Caco-2 (cell line): ENCODE data around the gene KCNQ5. TPM values are rescaled to one million over a fixed set of nuclear protein-coding genes. Genes with fewer than 3 reads are reported as not detected.

Experiments used
- BruUV-seq: library from RNA; stranded (reverse); fragments of 400-500 nt; replicated peaks from 2 replicates; lab custom pipeline; 2021; lab: Mats Ljungman, UMichigan
- CTCF ChIA-PET: fragments of 300-600 bp; sonication (Branson Sonifier 250); formaldehyde crosslinking; loops from one replicate; lab custom pipeline; 2022; ENCODE audit warnings: antibody characterized with exemption; lab: Charles Lee
- POLR2A ChIA-PET: fragments of 300-600 bp; sonication (Branson Sonifier 250); formaldehyde crosslinking; loops from one replicate; lab custom pipeline; 2022; ENCODE audit warnings: antibody characterized with exemption; lab: Charles Lee
- DNase-seq, 2 experiments: peaks; one replicate each; pipeline versions ENCODE4 v3.0.0 to v3.0.0-alpha.2; 2020 to 2022
- H3K27me3 ChIP-seq: replicated peaks from 2 replicates; pipeline ENCODE4 v1.6.0; 2011; ENCODE audit warnings: low read length; ENCODE audit not compliant: control insufficient read depth, insufficient read depth
- H3K36me3 ChIP-seq: 2 replicates; pipeline ENCODE4 v1.5.1; 2011; ENCODE audit warnings: low read length; ENCODE audit not compliant: control insufficient read depth, insufficient read depth
- H3K4me1 ChIP-seq: fragments of 250-450 bp; sonication (Bioruptor Pico); 2 replicates; pipeline ENCODE4 v1.5.1; 2020; ENCODE audit warnings: mild to moderate bottlenecking
- H3K4me3 ChIP-seq: 2 replicates; pipeline ENCODE4 v1.5.1; 2011; ENCODE audit warnings: low read depth, mild to moderate bottlenecking, control low read depth, low read length
- H3K9me3 ChIP-seq: fragments of 250-450 bp; sonication (Bioruptor Pico); 2 replicates; pipeline ENCODE4 v1.5.1; 2020; ENCODE audit warnings: mild to moderate bottlenecking, moderate library complexity
- H3K27ac Mint-ChIP-seq: one replicate; pipeline ENCODE4 v1.8.0; 2022; ENCODE audit warnings: mixed read lengths; ENCODE audit not compliant: unreplicated experiment
- H3K27me3 Mint-ChIP-seq: one replicate; pipeline ENCODE4 v1.8.0; 2022; ENCODE audit warnings: mixed read lengths; ENCODE audit not compliant: insufficient read depth, unreplicated experiment
- H3K36me3 Mint-ChIP-seq: one replicate; pipeline ENCODE4 v1.8.0; 2022; ENCODE audit warnings: mild to moderate bottlenecking, mixed read lengths; ENCODE audit not compliant: insufficient read depth, unreplicated experiment
- H3K4me1 Mint-ChIP-seq: one replicate; pipeline ENCODE4 v1.8.0; 2022; ENCODE audit warnings: low read depth, mixed read lengths; ENCODE audit not compliant: unreplicated experiment
- H3K4me3 Mint-ChIP-seq: one replicate; pipeline ENCODE4 v1.8.0; 2022; ENCODE audit warnings: mild to moderate bottlenecking, moderate library complexity, mixed read lengths; ENCODE audit not compliant: unreplicated experiment
- H3K9me3 Mint-ChIP-seq: one replicate; pipeline ENCODE4 v1.8.0; 2022; ENCODE audit warnings: mixed read lengths; ENCODE audit not compliant: unreplicated experiment
- CTCF ChIP-seq, 2 experiments: fragments of 200-600 bp in 1 of 2; IDR thresholded peaks; 1 replicate in 1 of 2; 2 replicates in 1 of 2; pipeline versions ENCODE4 v1.5.1 to v1.8.0; 2011 to 2022; ENCODE audit warnings: antibody characterized with exemption in 1 of 2, control low read depth in 1 of 2, inconsistent platforms in 1 of 2, low read depth in 1 of 2, low read length in 1 of 2, mild to moderate bottlenecking in 1 of 2, moderate library complexity in 1 of 2; ENCODE audit not compliant: insufficient read depth in 1 of 2, severe bottlenecking in 1 of 2, unreplicated experiment in 1 of 2
- intact Hi-C: fragments of 100-400 bp; cut with micrococcal nuclease; formaldehyde crosslinking; loops from one replicate; pipeline ENCODE4 v1.10.0; 2022; ENCODE audit not compliant: unreplicated experiment
- total RNA-seq: library from RNA; stranded (reverse); gene quantifications from 2 replicates; pipeline ENCODE4 v1.2.3, GENCODE V29; 2022

KCNQ5 gene
- total RNA-seq, 1 experiment from 2014 or later: 0.20 TPM

GRCh38 chr6:72984981-72985665 is 363.3 kb downstream of the KCNQ5 start:
- no peaks in the 10 kb centered on the region for H3K27me3 ChIP-seq
- BruUV-seq: no TSS peak
- Mint-ChIP-seq H3K9me3 (peaks cover 29% of the 10 kb centered on the region), H3K4me3 (no peak overlapping the region), H3K4me1 (no peaks in the 10 kb centered on the region), H3K27ac (no peak overlapping the region), H3K27me3 (no peaks in the 10 kb centered on the region), H3K36me3 (no peaks in the 10 kb centered on the region)
- no peak overlapping the region for H3K4me3 ChIP-seq
- DNase-seq: no peak
- no peaks in the 10 kb centered on the region for H3K4me1 ChIP-seq
- no peak for TF ChIP-seq CTCF (IDR thresholded peaks at IDR 0.05; ENCODE audit: insufficient read depth in 1 of 2, low read depth in 1 of 2, low read length in 1 of 2, severe bottlenecking in 1 of 2, unreplicated experiment in 1 of 2)
- no peaks in the 10 kb centered on the region for H3K36me3 ChIP-seq
- H3K9me3 ChIP-seq: no peaks in the 10 kb centered on the region
- CTCF ChIA-PET: interaction anchor here (0.6 kb wide), 1 partner anchor 295 kb away, joined by 3 read pairs; no protein-coding TSS in a partner anchor
- intact Hi-C loops: no loop called here
- POLR2A ChIA-PET: no interaction called here

GRCh38 chr6:72987301-72987700 is 365.4 kb downstream of the KCNQ5 start:
- DNase-seq: no peak
- H3K27me3 Mint-ChIP-seq: no peaks in the 10 kb centered on the region
- H3K27ac Mint-ChIP-seq: no peak overlapping the region
- H3K4me1 Mint-ChIP-seq: no peaks in the 10 kb centered on the region
- Histone ChIP-seq H3K9me3 (no peaks in the 10 kb centered on the region), H3K4me3 (no peak overlapping the region), H3K27me3 (no peaks in the 10 kb centered on the region), H3K36me3 (no peaks in the 10 kb centered on the region), H3K4me1 (no peaks in the 10 kb centered on the region)
- ChIA-PET CTCF (no interaction called here), POLR2A (no interaction called here)
- no peaks in the 10 kb centered on the region for H3K36me3 Mint-ChIP-seq
- no TSS peak for BruUV-seq
- TF ChIP-seq CTCF (IDR thresholded peaks at IDR 0.05; ENCODE audit: insufficient read depth in 1 of 2, low read depth in 1 of 2, low read length in 1 of 2, severe bottlenecking in 1 of 2, unreplicated experiment in 1 of 2): no peak
- intact Hi-C loops: no loop called here
- peaks cover 24% of the 10 kb centered on the region for H3K9me3 Mint-ChIP-seq
- no peak overlapping the region for H3K4me3 Mint-ChIP-seq

GRCh38 chr6:72999995-73000394 is 378.1 kb downstream of the KCNQ5 start:
- Mint-ChIP-seq H3K27ac (no peak overlapping the region), H3K4me3 (no peak overlapping the region), H3K36me3 (no peaks in the 10 kb centered on the region), H3K27me3 (peaks cover 3% of the 10 kb centered on the region), H3K4me1 (no peaks in the 10 kb centered on the region), H3K9me3 (no peaks in the 10 kb centered on the region)
- Histone ChIP-seq H3K36me3 (no peaks in the 10 kb centered on the region), H3K9me3 (no peaks in the 10 kb centered on the region; the same call in 1 of the 2 replicates), H3K4me1 (no peaks in the 10 kb centered on the region), H3K4me3 (no peak overlapping the region), H3K27me3 (no peaks in the 10 kb centered on the region)
- ChIA-PET POLR2A (no interaction called here), CTCF (no interaction called here)
- intact Hi-C loops: no loop called here
- no peak for TF ChIP-seq CTCF (IDR thresholded peaks at IDR 0.05; ENCODE audit: insufficient read depth in 1 of 2, low read depth in 1 of 2, low read length in 1 of 2, severe bottlenecking in 1 of 2, unreplicated experiment in 1 of 2)
- BruUV-seq: no TSS peak
- no peak for DNase-seq
